ENCODE results near the gene KLHL25. TPM values are rescaled to one million over a fixed set of nuclear protein-coding genes. Genes with fewer than 3 reads are reported as not detected.
A peak's percentile ranks its signal among the peaks of the same experiment; 100 is the strongest.

The KLHL25 gene
- total and polyA plus RNA-seq, 11 donors: 2.2 to 12.9 (median 4.3) TPM

DNA sequence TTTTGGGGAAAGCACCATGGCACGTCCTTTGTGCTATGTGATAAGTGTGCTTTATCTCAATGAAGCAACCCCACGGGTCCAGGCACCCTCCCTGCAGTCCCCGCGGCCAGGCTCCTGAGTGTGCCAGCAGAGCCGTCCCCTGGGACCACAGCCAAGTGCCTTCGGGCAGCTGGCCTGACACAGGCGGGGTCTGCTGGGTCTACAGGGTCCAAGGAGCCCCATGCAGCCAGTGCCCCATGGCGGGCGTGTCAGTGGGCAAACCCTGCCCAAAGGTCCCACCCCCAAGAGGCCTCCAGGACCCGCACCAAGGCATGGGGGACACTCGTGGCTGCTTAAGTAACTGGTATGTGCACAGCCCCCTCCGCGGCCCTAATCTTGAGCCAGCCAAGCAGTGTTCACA is 35.3 kb downstream of the KLHL25 start:
- intact Hi-C loops (cut with DNase I): loop anchor here in 1 of 10 donors (5.0 kb wide), 1 partner anchor 73 kb away; no protein-coding TSS in a partner anchor

DNA sequence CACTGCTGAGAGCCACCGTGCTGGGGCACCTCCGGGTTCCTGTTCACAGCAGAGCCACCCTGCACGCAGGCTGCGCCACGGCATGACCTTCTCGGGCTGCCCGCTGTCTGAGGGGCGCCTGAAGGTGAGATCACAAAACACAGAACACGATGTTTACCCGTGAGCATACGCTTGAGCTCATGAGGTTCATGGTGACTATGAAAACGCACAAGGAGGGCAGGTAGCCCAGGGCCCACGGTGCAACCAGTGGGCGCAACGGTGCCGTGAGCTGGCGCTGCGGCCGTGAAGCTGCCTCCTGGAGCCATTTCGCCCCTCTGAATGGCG is 36.1 kb downstream of the KLHL25 start:
- no peak for TF ChIP-seq POLR2A (IDR thresholded peaks at IDR 0.05)
- TF ChIP-seq, protein P1, sequence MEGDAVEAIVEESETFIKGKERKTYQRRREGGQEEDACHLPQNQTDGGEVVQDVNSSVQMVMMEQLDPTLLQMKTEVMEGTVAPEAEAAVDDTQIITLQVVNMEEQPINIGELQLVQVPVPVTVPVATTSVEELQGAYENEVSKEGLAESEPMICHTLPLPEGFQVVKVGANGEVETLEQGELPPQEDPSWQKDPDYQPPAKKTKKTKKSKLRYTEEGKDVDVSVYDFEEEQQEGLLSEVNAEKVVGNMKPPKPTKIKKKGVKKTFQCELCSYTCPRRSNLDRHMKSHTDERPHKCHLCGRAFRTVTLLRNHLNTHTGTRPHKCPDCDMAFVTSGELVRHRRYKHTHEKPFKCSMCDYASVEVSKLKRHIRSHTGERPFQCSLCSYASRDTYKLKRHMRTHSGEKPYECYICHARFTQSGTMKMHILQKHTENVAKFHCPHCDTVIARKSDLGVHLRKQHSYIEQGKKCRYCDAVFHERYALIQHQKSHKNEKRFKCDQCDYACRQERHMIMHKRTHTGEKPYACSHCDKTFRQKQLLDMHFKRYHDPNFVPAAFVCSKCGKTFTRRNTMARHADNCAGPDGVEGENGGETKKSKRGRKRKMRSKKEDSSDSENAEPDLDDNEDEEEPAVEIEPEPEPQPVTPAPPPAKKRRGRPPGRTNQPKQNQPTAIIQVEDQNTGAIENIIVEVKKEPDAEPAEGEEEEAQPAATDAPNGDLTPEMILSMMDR (IDR thresholded peaks at IDR 0.05): no peak
- Histone ChIP-seq H3K9me3 (no peaks in the 10 kb centered on the region), H3K4me1 (peaks cover 3 to 78% (median 36%) of the 10 kb centered on the region in 12 donors), H3K27me3 (no peaks in the 10 kb centered on the region), H3K27ac (peak overlapping the region in 1 of 12 donors; percentile 8), H3K36me3 (peaks cover 0 to 8% (median 0%) of the 10 kb centered on the region in 9 donors), H3K4me3 (no peak overlapping the region)
- intact Hi-C loops (cut with DNase I): loop anchor here in 1 of 10 donors (5.0 kb wide), 1 partner anchor 74 kb away; no protein-coding TSS in a partner anchor
- DNase-seq (peak in 1 of 5 donors; percentile 21), ATAC-seq (no peak)
- WGBS, 4 donors: 92 to 96% (median 95%) methylated on average over 19 to 21 of the region's 21 CpGs

More for the DNA sequence above, 35.3 kb downstream of the KLHL25 start:
- peak; percentile 63 to 83 (median 72) for DNase-seq
- Histone ChIP-seq H3K27me3 (no peaks in the 10 kb centered on the region), H3K36me3 (peaks cover 0 to 8% (median 0%) of the 10 kb centered on the region in 9 donors), H3K9me3 (no peaks in the 10 kb centered on the region), H3K4me3 (no peak overlapping the region), H3K27ac (no peak overlapping the region), H3K4me1 (peaks cover 6 to 81% (median 42%) of the 10 kb centered on the region in 12 donors)
- ATAC-seq: peak; percentile 17 to 48 (median 26)
- no peak for TF ChIP-seq POLR2A (IDR thresholded peaks at IDR 0.05)
- TF ChIP-seq, protein P1 (IDR thresholded peaks at IDR 0.05): no peak
- WGBS, 4 donors: 44 to 54% (median 50%) methylated on average over 9 to 13 of the region's 13 CpGs

DNA sequence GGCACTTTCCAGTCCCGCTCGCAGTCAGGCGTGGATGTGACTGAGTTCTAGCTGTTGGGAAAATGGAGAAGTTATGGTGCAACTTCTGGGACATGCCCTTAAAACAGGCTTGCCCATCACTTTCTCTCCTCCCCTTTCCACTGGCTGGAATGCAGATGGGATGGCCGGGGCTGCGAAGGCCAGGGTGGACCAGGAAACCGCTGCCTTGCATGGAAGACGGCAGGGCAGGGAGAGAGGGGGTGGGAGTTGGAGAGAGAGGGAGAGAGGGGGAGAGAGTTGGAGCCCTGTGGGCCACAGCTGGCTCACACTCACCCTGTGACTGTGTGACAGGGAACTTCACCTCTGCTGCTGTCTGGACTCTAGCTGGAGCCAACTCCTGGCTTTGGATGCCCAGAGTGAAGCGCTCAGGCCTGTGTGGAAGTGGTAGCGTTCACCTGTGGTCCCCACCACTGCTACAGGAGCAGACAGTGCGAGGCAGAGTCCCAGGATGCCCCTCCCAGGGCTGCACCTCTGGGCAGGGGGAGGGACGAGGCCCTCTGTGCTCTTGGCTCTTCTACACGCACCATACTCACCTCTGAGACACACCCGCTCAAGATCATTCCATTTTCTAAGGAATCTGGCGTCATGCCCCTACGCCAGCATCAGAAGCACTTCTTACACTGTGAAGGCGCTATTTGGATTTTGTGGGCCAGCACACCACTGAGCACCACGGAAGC is 36.6 kb downstream of the KLHL25 start:
- intact Hi-C loops (cut with DNase I): loop anchor here in 2 of 10 donors (2.0 to 5.0 kb wide), 2 partner anchors 17 to 74 kb away; no protein-coding TSS in a partner anchor
- H3K4me3 ChIP-seq: no peak overlapping the region
- DNase-seq: peak in 1 of 5 donors; percentile 24
- H3K27ac ChIP-seq: peak overlapping the region in 2 of 12 donors; percentile 17 to 54
- ATAC-seq: peak in 1 of 4 donors; percentile 1
- H3K27me3 ChIP-seq: no peaks in the 10 kb centered on the region
- TF ChIP-seq POLR2A (IDR thresholded peaks at IDR 0.05): no peak
- TF ChIP-seq, protein P1 (IDR thresholded peaks at IDR 0.05): no peak
- H3K36me3 ChIP-seq: peaks cover 0 to 8% (median 0%) of the 10 kb centered on the region in 9 donors
- no peaks in the 10 kb centered on the region for H3K9me3 ChIP-seq
- 71 to 77% (median 74%) methylated on average over 17 of the region's 17 CpGs for WGBS, 4 donors
- H3K4me1 ChIP-seq: peaks cover 0 to 73% (median 30%) of the 10 kb centered on the region in 12 donors
